Spleen (tissue), 3 donors: ENCODE results near the gene SCP2.

Experiments used
- POLR2A ChIP-seq, 3 donors: fragments of 450-650 bp; IDR thresholded peaks; one replicate each; pipeline ENCODE4 v1.5.1; 2017; ENCODE audit warnings: antibody characterized with exemption in 3 of 3, mild to moderate bottlenecking in 1 of 3
- POLR2AphosphoS5 ChIP-seq, 3 donors: sonication (generic); formaldehyde crosslinking; IDR thresholded peaks; one replicate each; pipeline ENCODE4 v1.5.1; 2017; ENCODE audit warnings: antibody characterized with exemption in 3 of 3

DNA sequence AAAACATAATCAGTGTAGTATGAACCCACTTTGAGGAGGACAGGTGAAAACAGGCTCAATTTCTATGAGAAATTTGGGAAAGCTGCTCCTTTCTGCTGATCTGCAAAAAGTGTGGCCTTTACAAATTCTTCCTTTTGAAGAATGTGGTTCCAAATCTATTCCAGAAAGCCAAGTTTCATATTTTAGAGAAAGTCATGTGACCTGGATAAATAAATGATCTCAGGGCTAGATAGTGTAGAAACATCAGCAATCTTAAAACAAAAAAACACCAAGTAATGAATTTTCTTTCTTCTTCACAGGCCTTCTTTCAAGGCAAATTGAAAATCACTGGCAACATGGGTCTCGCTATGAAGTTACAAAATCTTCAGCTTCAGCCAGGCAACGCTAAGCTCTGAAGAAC lies 123.2 kb downstream of the SCP2 start:
- TF ChIP-seq POLR2A (IDR thresholded peaks at IDR 0.05) = no peak
- TF ChIP-seq POLR2AphosphoS5 (IDR thresholded peaks at IDR 0.05) = no peak
